OCI-LY7 (cell line): ENCODE results near the gene WDR54. TPM values are rescaled to one million over a fixed set of nuclear protein-coding genes. Genes with fewer than 3 reads are reported as not detected.

Experiments
- BruUV-seq: library from RNA; stranded (reverse); fragments of 400-500 nt; replicated peaks from 2 replicates; lab custom pipeline; 2021; lab: Mats Ljungman, UMichigan
- CTCF ChIA-PET: fragments of 300-600 bp; sonication (Branson Sonifier 250); formaldehyde crosslinking; loops from one replicate; lab custom pipeline; 2022; ENCODE audit warnings: antibody characterized with exemption; ENCODE audit not compliant: unreplicated experiment; lab: Charles Lee
- POLR2A ChIA-PET: fragments of 300-600 bp; sonication (Branson Sonifier 250); formaldehyde crosslinking; loops from one replicate; lab custom pipeline; 2022; ENCODE audit warnings: antibody characterized with exemption; lab: Charles Lee
- DNase-seq: peaks from one replicate; pipeline ENCODE4 v3.0.0-alpha.2; 2015; ENCODE audit warnings: low spot score
- H2AFZ ChIP-seq: fragments of 200-600 bp; sonication (generic), shearing (Covaris generic); 2 replicates; pipeline ENCODE4 v1.6.1; 2014; ENCODE audit warnings: mild to moderate bottlenecking, antibody characterized with exemption, low read length, moderate library complexity
- H3K27ac ChIP-seq: fragments of 200-600 bp; sonication (generic); 2 replicates; pipeline ENCODE4 v1.5.1; 2014; ENCODE audit warnings: mixed run types, low read depth, mild to moderate bottlenecking, moderate library complexity, low read length, inconsistent platforms; ENCODE audit not compliant: poor library complexity, severe bottlenecking
- H3K36me3 ChIP-seq: fragments of 200-600 bp; sonication (generic); 2 replicates; pipeline ENCODE4 v1.6.1; 2014; ENCODE audit warnings: mild to moderate bottlenecking, antibody characterized with exemption, low read length, moderate library complexity, mixed read lengths; ENCODE audit not compliant: insufficient read depth
- H3K4me1 ChIP-seq: fragments of 200-600 bp; sonication (generic); 2 replicates; pipeline ENCODE4 v1.5.1; 2014; ENCODE audit warnings: mild to moderate bottlenecking, low read length; ENCODE audit not compliant: insufficient read depth, poor library complexity, severe bottlenecking
- H3K4me2 ChIP-seq: fragments of 200-600 bp; sonication (generic); 2 replicates; pipeline ENCODE4 v1.6.1; 2014; ENCODE audit warnings: mild to moderate bottlenecking, low read length
- H3K4me3 ChIP-seq: fragments of 200-600 bp; sonication (generic); 2 replicates; pipeline ENCODE4 v1.5.1; 2014; ENCODE audit warnings: mild to moderate bottlenecking, low read depth, low read length; ENCODE audit not compliant: poor library complexity, severe bottlenecking
- H3K79me2 ChIP-seq: fragments of 200-600 bp; sonication (generic); 2 replicates; pipeline ENCODE4 v1.6.1; 2016; ENCODE audit warnings: low read depth, mild to moderate bottlenecking, low read length, moderate library complexity, mixed read lengths; ENCODE audit not compliant: insufficient read depth
- H3K9me2 ChIP-seq: fragments of 200-600 bp; sonication (generic); 2 replicates; pipeline ENCODE4 v1.6.1; 2016; ENCODE audit warnings: mild to moderate bottlenecking, low read length, mixed read lengths; ENCODE audit not compliant: insufficient read depth
- H3K9me3 ChIP-seq: fragments of 200-600 bp; sonication (generic); 2 replicates; pipeline ENCODE4 v1.6.1; 2014; ENCODE audit warnings: mild to moderate bottlenecking, mixed run types, low read length, mixed read lengths
- H4K20me1 ChIP-seq: fragments of 200-600 bp; sonication (generic); 2 replicates; pipeline ENCODE4 v1.6.1; 2014; ENCODE audit warnings: mild to moderate bottlenecking, antibody characterized with exemption, low read length, moderate library complexity, mixed read lengths; ENCODE audit not compliant: insufficient read depth
- CTCF ChIP-seq: fragments of 200-600 bp; sonication (generic); conservative IDR thresholded peaks from 2 replicates; pipeline ENCODE4 v1.5.1; 2014; ENCODE audit warnings: mild to moderate bottlenecking, antibody characterized with exemption, low read length, moderate library complexity, mixed read lengths
- EZH2phosphoT487 ChIP-seq: fragments of 200-600 bp; sonication (generic); IDR thresholded peaks from 2 replicates; pipeline ENCODE4 v1.6.1; 2018; ENCODE audit warnings: low read depth, borderline replicate concordance, mild to moderate bottlenecking, mixed run types, antibody characterized with exemption, low read length, moderate library complexity, mixed read lengths
- intact Hi-C: fragments of 100-400 bp; cut with micrococcal nuclease; formaldehyde crosslinking; loops from one replicate; pipeline ENCODE4 v1.10.0; 2022; ENCODE audit not compliant: unreplicated experiment
- total RNA-seq, 2 experiments: library from RNA; depleted of rRNA in 1 of 2; stranded (reverse); fragments of >200 nt in 1 of 2; shearing (Covaris generic) in 1 of 2; gene quantifications; 2 replicates each; pipeline ENCODE4 v1.2.3, GENCODE V29; 2014 to 2022

WDR54 gene
- total RNA-seq, 2 experiments from 2014 or later: 64.7 to 89.5 TPM

- POLR2A ChIA-PET: interaction anchor here (0.5 kb wide), 1 partner anchor 480 kb away, joined by 7 read pairs; no protein-coding TSS in a partner anchor
- Histone ChIP-seq H3K27ac (no peak overlapping the region), H3K9me3 (no peaks in the 10 kb centered on the region), H2AFZ (no peak overlapping the region), H3K9me2 (no peaks in the 10 kb centered on the region), H3K79me2 (no peaks in the 10 kb centered on the region; the same call in 1 of the 2 replicates), H3K4me2 (no peak overlapping the region), H3K4me3 (no peak overlapping the region), H3K36me3 (peaks cover 22% of the 10 kb centered on the region; the same call in 1 of the 2 replicates), H3K4me1 (peaks cover 9% of the 10 kb centered on the region), H4K20me1 (0 out of 2 replicates have a peak, but pooled peaks cover 7% of the 10 kb centered on the region)
- CTCF ChIA-PET: no interaction called here
- intact Hi-C loops: no loop called here
- BruUV-seq: no TSS peak
- DNase-seq: no peak
- TF ChIP-seq EZH2phosphoT487 (no peak), CTCF (no peak)
Observed at GRCh38 chr2:74383254-74383653, 38.3 kb upstream of the WDR54 start.

GRCh38 chr2:74384051-74384450 is 37.5 kb upstream of the WDR54 start:
- Histone ChIP-seq H3K9me3 (no peaks in the 10 kb centered on the region), H3K36me3 (peaks cover 22% of the 10 kb centered on the region; the same call in 1 of the 2 replicates), H3K9me2 (no peaks in the 10 kb centered on the region), H3K27ac (no peak overlapping the region), H3K4me1 (peaks cover 9% of the 10 kb centered on the region), H3K79me2 (no peaks in the 10 kb centered on the region; the same call in 1 of the 2 replicates), H2AFZ (no peak overlapping the region), H3K4me3 (no peak overlapping the region), H4K20me1 (0 out of 2 replicates have a peak, but pooled peaks cover 6% of the 10 kb centered on the region), H3K4me2 (no peak overlapping the region)
- ChIA-PET POLR2A (no interaction called here), CTCF (no interaction called here)
- no TSS peak for BruUV-seq
- TF ChIP-seq CTCF (no peak), EZH2phosphoT487 (no peak)
- intact Hi-C loops: no loop called here
- DNase-seq: no peak

GRCh38 chr2:74385396-74385795 is 36.1 kb upstream of the WDR54 start:
- H4K20me1 ChIP-seq: peaks cover 11% of the 10 kb centered on the region; the same call in 1 of the 2 replicates
- peaks cover 13% of the 10 kb centered on the region; the same call in 1 of the 2 replicates for H3K79me2 ChIP-seq
- H3K27ac ChIP-seq: no peak overlapping the region
- ChIA-PET CTCF (no interaction called here), POLR2A (no interaction called here)
- H2AFZ ChIP-seq: no peak overlapping the region
- H3K9me2 ChIP-seq: no peaks in the 10 kb centered on the region
- H3K9me3 ChIP-seq: no peaks in the 10 kb centered on the region
- H3K4me3 ChIP-seq: no peak overlapping the region
- H3K4me1 ChIP-seq: peaks cover 4% of the 10 kb centered on the region
- H3K4me2 ChIP-seq: no peak overlapping the region
- peaks cover 22% of the 10 kb centered on the region; the same call in 1 of the 2 replicates for H3K36me3 ChIP-seq
- BruUV-seq: no TSS peak
- no peak for DNase-seq
- TF ChIP-seq EZH2phosphoT487: no peak
- TF ChIP-seq CTCF: no peak
- intact Hi-C loops: no loop called here
